Measurements from ENCODE around the gene TBP. TPM values are rescaled to one million over a fixed set of nuclear protein-coding genes. Genes with fewer than 3 reads are reported as not detected.

TBP gene
- total and polyA plus RNA-seq, 2 experiments from 2014 or later: 24.6 to 27.5 TPM

GRCh38 chr6:170575250-170575649, 21.1 kb downstream of the TBP start:
- peak in 1 of 2 donors; percentile 20 for DNase-seq (ENCODE audit: low read depth in 1 of 2, low spot score in 1 of 2)
- H3K27me3 ChIP-seq: no peaks in the 10 kb centered on the region
- no peak overlapping the region for H3K4me3 ChIP-seq
- H3K4me1 ChIP-seq (ENCODE audit: low read depth): no peaks in the 10 kb centered on the region
- no peaks in the 10 kb centered on the region for H3K9me3 ChIP-seq (ENCODE audit: low read depth)
- peaks cover 48% of the 10 kb centered on the region for H3K36me3 ChIP-seq
- TF ChIP-seq CTCF (IDR thresholded peaks at IDR 0.05; ENCODE audit: low read depth, low read length): peak; percentile 35
- no peak overlapping the region for H3K27ac ChIP-seq

GRCh38 chr6:170578909-170579308, 24.7 kb downstream of the TBP start:
- TF ChIP-seq CTCF (IDR thresholded peaks at IDR 0.05; ENCODE audit: low read depth, low read length): no peak
- no peaks in the 10 kb centered on the region for H3K9me3 ChIP-seq (ENCODE audit: low read depth)
- no peaks in the 10 kb centered on the region for H3K27me3 ChIP-seq
- peaks cover 5% of the 10 kb centered on the region for H3K4me1 ChIP-seq (ENCODE audit: low read depth)
- no peak overlapping the region for H3K27ac ChIP-seq
- peaks cover 41% of the 10 kb centered on the region for H3K36me3 ChIP-seq
- no peak for DNase-seq (ENCODE audit: low read depth in 1 of 2, low spot score in 1 of 2)
- no peak overlapping the region for H3K4me3 ChIP-seq

- H3K36me3 ChIP-seq: peaks cover 20% of the 10 kb centered on the region
- peak; percentile 13 for TF ChIP-seq CTCF (IDR thresholded peaks at IDR 0.05; ENCODE audit: low read depth, low read length)
- peak overlapping the region; percentile 75 for H3K27ac ChIP-seq
- no peaks in the 10 kb centered on the region for H3K9me3 ChIP-seq (ENCODE audit: low read depth)
- peaks cover 9% of the 10 kb centered on the region for H3K4me1 ChIP-seq (ENCODE audit: low read depth)
- peak overlapping the region; percentile 95 for H3K4me3 ChIP-seq
- DNase-seq (ENCODE audit: low read depth in 1 of 2, low spot score in 1 of 2): no peak
- no peaks in the 10 kb centered on the region for H3K27me3 ChIP-seq
These were observed 29.6 kb downstream of the TBP start for GRCh38 chr6:170583756-170584180.

GRCh38 chr6:170584181-170584953, 30.2 kb downstream of the TBP start, which contains the start of gene PDCD2:
TSS of gene PDCD2 (minus strand) at chr6:170584637. CDS start at chr6:170584581, 56 bp downstream.
- H3K9me3 ChIP-seq (ENCODE audit: low read depth): no peaks in the 10 kb centered on the region
- peak; percentile 93 to 96 for DNase-seq (ENCODE audit: low read depth in 1 of 2, low spot score in 1 of 2)
- no peaks in the 10 kb centered on the region for H3K27me3 ChIP-seq
- peaks cover 9% of the 10 kb centered on the region for H3K4me1 ChIP-seq (ENCODE audit: low read depth)
- TF ChIP-seq CTCF (IDR thresholded peaks at IDR 0.05; ENCODE audit: low read depth, low read length): no peak
- peak within 1 kb of the TSS; percentile 95 for H3K4me3 ChIP-seq
- H3K27ac ChIP-seq: peak within 1 kb of the TSS; percentile 75
- H3K36me3 ChIP-seq: peaks cover 17% of the 10 kb centered on the region

- H3K27ac ChIP-seq: peak overlapping the region; percentile 75
- peaks cover 9% of the 10 kb centered on the region for H3K4me1 ChIP-seq (ENCODE audit: low read depth)
- no peaks in the 10 kb centered on the region for H3K27me3 ChIP-seq
- no peak for TF ChIP-seq CTCF (IDR thresholded peaks at IDR 0.05; ENCODE audit: low read depth, low read length)
- no peaks in the 10 kb centered on the region for H3K9me3 ChIP-seq (ENCODE audit: low read depth)
- H3K4me3 ChIP-seq: peak overlapping the region; percentile 95
- DNase-seq (ENCODE audit: low read depth in 1 of 2, low spot score in 1 of 2): peak in 1 of 2 donors; percentile 2
- peaks cover 17% of the 10 kb centered on the region for H3K36me3 ChIP-seq
These were observed 30.9 kb downstream of the TBP start for GRCh38 chr6:170584954-170585498.
